NB4 (cell line): ENCODE results near the gene PFDN1.
"Not testable (repeated sequence)": the region's sequence is repeated elsewhere in the genome, so short reads cannot be mapped to it uniquely, and the experiment has no call there.

ENCODE experiments used
- DNase-seq: peaks from one replicate; pipeline ENCODE4 v3.0.0; 2010; ENCODE audit warnings: low read depth
- H3K4me3 ChIP-seq: one replicate; pipeline ENCODE4 v1.5.1; 2011; ENCODE audit warnings: mild to moderate bottlenecking, low read depth, low read length, moderate library complexity
- CTCF ChIP-seq: IDR thresholded peaks from one replicate; pipeline ENCODE4 v1.5.1; 2012; ENCODE audit warnings: low read depth, low read length
- MAX ChIP-seq: IDR thresholded peaks from 2 replicates; pipeline ENCODE4 v1.6.1; 2011; ENCODE audit warnings: low read depth, low read length
- MYC ChIP-seq: IDR thresholded peaks from 2 replicates; pipeline ENCODE4 v1.6.1; 2011; ENCODE audit warnings: low read depth, low read length
- POLR2A ChIP-seq: IDR thresholded peaks from 2 replicates; pipeline ENCODE4 v1.6.1; 2011; ENCODE audit warnings: mild to moderate bottlenecking; ENCODE audit not compliant: insufficient read length; ENCODE audit errors: extremely low read depth

Gene PFDN1

GRCh38 chr5:140345919-140346347 is 43.0 kb upstream of the PFDN1 start:
- DNase-seq: peak; percentile 80

GRCh38 chr5:140344683-140345423 is 42.0 kb upstream of the PFDN1 start:
- TF ChIP-seq CTCF: no peak
- TF ChIP-seq MYC: no peak
- TF ChIP-seq POLR2A: no peak
- no peak for TF ChIP-seq MAX
- peak; percentile 49 for DNase-seq
- peak overlapping the region; percentile 88 for H3K4me3 ChIP-seq

More at GRCh38 chr5:140345919-140346347, 43.0 kb upstream of the PFDN1 start:
- TF ChIP-seq CTCF: no peak
- no peak for TF ChIP-seq POLR2A
- no peak for TF ChIP-seq MYC
- TF ChIP-seq MAX: no peak
- peak overlapping the region; percentile 88 for H3K4me3 ChIP-seq

GRCh38 chr5:140343849-140344248 is 40.9 kb upstream of the PFDN1 start:
- H3K4me3 ChIP-seq: peak overlapping the region; percentile 88
- not testable (repeated sequence) for DNase-seq

- TF ChIP-seq MAX: no peak
- no peak for TF ChIP-seq MYC
- peak overlapping the region; percentile 16 for H3K4me3 ChIP-seq
- peak; percentile 65 for DNase-seq
Observed at GRCh38 chr5:140342896-140343295, 40.0 kb upstream of the PFDN1 start.

GRCh38 chr5:140342287-140342686 is 39.4 kb upstream of the PFDN1 start:
- H3K4me3 ChIP-seq: peak overlapping the region; percentile 40
- peak; percentile 95 for DNase-seq
- TF ChIP-seq MYC (peak; percentile 98), MAX (peak; percentile 96), CTCF (no peak), POLR2A (no peak)

GRCh38 chr5:140341591-140341990 is 38.7 kb upstream of the PFDN1 start:
- TF ChIP-seq POLR2A: no peak
- no peak for TF ChIP-seq CTCF
- TF ChIP-seq MAX: no peak
- TF ChIP-seq MYC: no peak
- H3K4me3 ChIP-seq: peak overlapping the region; percentile 40
- DNase-seq: no peak

GRCh38 chr5:140340605-140341121 is 37.8 kb upstream of the PFDN1 start:
- no peak for TF ChIP-seq POLR2A
- no peak for TF ChIP-seq MAX
- no peak for TF ChIP-seq CTCF
- TF ChIP-seq MYC: no peak
- DNase-seq: no peak
- H3K4me3 ChIP-seq: no peak overlapping the region
